ENCODE results near the gene CORIN.
A peak's percentile ranks its signal among the peaks of the same experiment; 100 is the strongest.

CORIN gene

DNA sequence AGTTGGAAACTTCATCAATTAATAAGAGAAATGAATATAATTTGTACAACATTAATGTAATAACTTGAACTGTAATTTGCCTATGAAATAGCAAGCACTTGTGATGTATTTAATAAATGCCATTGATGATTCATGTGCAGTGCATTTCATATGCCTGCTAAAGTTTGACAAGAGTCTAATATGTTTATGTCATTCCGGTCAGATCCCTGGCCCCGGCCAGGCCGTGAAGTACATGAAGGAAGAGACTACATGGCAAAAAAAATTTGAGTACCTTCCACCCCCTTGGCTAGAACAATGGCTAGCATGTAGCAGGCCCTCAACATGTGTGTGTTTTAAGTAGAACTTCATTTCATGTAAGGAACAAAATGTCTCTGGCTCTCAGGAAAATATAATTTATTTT, 191.5 kb downstream of the CORIN start:
- DNase-seq (ENCODE audit: low read depth, low spot score), result no peak

DNA sequence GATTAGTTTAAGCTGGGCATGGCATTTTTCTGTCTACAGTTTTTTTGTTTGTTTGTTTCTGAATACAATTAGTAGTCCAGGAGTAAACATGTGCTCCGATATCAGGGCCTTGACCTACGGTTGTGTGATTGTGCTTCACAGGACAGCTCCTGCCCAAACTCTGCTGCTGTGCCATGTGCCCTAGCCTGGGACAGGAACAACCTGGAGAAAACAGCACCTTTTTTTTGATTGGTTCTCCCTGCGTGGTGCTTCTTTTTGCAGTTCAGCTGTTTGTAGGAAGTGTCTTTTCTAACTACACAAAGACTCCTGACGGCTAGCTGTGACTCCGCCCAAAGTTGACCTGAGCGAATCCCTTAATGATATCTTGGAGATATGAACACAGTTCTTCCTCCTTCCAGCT, 194.0 kb downstream of the CORIN start:
- no peak for DNase-seq (ENCODE audit: low read depth, low spot score)

DNA sequence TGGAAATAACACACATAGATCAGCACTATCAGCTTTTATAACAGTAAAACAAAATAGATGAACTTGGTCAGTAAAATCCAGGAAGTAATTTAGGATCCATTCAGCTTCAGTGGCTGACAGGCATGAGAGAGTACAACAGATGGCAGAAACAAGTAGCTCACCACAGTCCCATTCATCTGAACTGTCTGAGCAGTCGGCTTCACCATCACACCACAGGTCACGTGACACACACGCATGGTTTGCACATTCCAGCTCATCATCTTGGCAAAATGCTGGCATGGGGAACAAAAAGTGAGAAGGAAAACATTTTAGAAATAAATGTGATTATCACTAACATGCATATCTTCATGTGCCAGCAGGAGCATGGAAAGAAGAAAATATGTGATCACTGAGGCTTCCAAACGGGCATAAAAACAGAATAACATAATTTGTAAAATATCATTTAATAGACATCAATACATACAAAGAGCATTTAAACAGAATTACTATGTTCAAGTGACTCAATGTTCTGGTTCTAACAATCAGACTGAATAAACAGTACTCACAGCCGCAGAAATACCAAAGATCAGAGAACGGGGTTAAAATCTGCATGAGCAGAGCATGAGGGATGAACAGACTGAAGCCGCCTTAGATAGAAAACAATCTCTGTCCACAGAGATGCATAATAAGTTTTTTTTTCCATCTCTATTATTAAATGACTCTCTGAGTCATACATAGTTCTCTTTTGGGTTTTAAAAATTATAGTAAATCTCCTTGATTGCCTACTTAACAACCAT, 194.7 kb downstream of the CORIN start:
- peak; percentile 77 for DNase-seq (ENCODE audit: low read depth, low spot score)

DNA sequence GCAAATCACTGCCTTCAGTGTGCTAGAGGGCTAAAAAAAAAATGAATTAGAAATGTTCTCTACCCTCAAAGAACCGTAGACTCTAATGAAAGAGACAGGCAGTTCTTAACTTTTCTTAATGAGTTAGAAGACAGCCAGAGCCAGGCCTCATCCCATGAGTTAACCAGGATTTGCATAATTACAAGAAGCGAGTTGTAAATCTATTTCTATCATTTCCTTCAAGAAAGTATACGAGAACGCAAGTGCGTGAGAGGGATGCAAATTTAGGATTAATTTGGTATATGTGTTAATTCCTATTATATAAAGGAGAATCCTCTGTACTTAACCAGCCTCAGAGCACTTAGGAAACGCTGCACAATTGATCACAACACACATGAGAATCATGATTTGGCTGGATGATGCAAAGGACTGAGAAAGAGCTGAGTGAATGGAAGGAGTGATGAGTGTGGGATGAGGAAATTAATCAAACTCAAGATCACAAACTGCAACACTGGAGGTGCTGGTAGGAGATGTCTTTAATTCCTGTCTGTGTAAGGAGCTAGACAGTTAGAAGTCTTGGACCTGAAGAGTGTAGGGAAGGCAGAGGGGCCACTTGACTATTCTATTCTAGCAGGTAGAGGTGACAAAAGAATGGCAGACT, 195.6 kb downstream of the CORIN start:
- DNase-seq (ENCODE audit: low read depth, low spot score), result no peak

DNA sequence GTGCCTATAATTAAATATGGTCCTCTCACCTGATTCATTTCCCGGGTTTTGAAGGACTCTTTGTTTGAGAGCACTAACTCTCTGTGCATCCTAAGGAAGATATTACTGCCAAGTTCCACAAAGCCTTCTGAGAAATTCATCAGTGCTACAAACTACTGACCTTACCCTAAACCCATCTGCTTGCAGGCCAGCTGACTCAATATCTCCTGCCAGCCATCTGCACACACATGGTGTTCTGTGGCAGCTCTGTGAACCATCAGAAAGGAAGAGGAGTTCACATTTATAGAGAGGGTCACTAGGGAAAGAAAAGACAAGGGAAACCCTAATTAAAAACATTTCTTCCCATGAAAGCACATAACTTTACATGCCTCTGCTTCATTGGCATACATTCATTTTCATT, 196.1 kb downstream of the CORIN start:
- DNase-seq (ENCODE audit: low read depth, low spot score), result no peak

DNA sequence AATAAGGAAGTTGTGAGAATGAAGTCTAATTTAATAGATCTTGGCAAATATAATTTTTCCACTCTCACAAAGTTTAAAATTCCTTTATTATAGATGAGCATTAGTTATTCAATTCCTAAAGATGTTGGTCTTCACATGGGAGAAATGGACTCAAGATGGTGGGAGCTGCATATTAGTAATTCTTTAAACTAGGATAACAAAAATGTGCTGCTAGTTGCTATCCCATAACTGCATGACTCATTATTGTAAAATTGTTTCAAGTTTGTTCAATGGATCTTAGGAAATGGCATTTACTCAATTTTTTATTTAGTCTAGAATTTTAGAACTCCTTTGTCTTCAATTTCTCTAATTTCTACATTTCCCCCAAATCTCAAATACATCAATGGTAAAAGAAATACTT, 197.0 kb downstream of the CORIN start:
- no peak for DNase-seq (ENCODE audit: low read depth, low spot score)

DNA sequence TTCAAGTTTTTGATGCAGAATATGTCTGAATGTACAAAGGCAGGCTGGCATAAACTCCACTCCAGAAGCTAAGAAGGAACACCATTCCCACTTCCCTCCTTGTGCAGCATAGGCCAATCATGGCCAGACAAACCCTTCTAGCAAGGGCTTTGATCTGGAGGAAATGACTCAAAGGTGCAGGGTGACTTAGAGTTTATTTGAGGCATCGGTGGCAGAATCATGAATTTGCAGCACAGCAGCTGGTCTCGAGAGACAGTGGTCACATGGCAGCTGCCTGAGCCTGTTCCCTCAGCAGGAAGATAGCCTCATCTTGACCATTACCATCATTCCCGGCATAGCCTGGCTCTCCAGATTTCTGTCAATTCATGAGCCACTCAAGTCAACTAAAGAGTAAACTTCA, 198.3 kb downstream of the CORIN start:
- DNase-seq (ENCODE audit: low read depth, low spot score), result no peak

DNA sequence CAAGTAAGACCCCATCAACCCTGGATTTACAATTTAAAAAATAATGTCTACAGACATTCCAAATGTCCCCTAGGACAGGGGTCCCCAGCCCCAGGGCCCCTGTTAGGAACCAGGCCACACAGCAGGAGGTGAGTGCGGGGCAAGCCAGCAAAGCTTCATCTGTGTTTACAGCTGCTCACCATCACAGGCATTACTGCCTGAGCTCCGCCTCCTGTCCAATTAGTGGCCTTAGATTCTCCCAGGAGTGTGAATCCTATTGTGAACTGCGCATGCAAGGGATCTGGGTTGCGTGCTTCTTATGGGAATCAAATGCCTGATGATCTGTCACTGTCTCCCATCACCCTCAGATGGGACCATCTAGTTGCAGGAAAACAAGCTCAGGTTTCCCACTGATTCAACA, 206.7 kb downstream of the CORIN start:
- no peak for DNase-seq (ENCODE audit: low read depth, low spot score)

DNA sequence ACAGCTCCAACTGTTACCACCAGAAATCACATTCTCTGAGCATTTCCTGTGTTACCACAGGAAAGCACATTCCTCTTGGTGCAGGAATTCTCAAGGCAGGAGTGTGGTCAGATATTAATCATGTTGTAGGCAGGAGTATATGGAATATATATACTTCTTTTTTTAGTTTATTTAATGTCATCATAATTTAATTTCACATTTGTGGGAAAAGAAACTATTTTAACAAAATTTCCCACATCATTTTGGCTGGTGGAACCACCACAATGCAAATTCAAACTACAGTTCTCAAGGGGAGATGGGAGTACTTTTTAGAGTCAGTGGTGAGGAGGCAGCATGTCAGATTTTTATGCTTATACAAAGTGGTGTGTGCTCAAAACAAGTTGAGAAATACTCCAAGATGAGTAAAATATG, 213.8 kb downstream of the CORIN start:
- DNase-seq (ENCODE audit: low read depth, low spot score), result peak; percentile 57

DNA sequence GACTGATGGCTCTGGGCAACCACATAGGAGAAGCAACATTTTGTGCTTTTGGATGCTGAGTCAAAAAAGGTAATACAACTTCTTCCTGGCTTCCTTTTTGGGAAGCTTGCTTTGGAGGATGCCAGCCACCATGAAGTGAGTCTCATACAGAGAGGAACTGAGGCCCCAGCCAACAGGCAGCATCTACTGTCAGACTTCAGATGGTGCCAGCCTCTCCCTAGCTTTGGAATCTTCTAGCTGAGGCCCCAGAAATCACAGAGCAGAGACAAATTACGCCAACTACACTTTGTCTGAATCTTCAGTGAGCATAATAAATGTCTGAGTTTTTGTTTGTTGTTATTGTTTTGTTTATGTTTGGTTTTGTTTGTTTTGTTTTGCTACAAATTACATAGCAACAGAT, 216.7 kb downstream of the CORIN start:
- no peak for DNase-seq (ENCODE audit: low read depth, low spot score)

DNA sequence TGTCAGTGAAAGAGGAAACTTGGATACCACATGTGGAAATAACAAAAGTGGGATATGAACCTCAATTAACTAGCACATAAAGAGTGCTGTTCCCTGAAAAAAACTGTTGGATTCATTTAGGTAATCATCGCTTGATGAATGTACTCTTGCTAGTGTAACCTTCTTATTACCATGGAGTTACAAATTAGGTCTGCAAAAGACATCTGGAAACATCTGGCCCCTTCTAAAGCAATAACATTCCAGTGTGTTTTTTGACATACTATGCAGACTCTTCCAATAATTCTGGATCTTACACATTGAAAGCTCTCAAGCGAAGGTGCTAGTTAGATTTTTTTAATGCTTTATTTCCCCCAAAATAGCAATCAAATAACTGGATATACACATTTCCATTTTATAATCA, 218.2 kb downstream of the CORIN start:
- DNase-seq (ENCODE audit: low read depth, low spot score), result no peak

DNA sequence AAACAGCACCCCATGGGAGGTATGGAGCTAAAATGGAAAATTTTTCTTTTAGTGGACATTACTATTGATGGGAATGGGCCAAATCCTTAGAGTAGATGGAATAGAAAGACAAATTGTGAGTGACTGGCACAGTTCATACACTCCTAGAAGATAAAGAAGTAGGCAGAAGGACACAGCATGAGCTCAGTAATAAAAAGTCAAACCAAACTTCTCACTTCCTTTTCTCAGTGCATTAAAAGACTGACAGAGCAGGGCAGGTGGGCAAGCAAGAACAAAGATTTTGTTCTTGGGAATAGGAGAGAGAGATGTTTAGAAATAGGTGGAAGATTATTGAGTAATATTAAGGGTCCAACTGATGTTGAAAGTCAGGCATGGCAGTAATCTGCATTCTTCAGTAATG, 220.3 kb downstream of the CORIN start:
- DNase-seq (ENCODE audit: low read depth, low spot score), result no peak

DNA sequence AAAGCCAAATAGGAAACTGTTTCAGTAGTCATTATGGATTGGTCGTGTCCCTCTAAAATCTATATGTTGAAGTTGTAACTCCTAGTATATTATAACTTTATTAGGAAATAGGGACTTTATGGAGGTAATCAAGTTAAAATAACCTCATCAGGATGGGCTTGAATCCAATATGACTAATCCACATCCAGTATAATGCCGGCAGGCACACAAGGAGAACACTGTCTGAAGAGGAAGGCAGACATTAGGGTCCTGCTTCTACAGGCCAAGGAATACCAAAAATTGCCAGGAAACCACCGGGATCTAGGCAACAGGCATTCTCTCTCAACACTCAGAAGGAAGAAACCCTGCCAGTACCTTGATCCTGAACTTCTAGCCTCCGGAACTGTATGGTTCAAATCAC, 222.5 kb downstream of the CORIN start:
- peak; percentile 39 for DNase-seq (ENCODE audit: low read depth, low spot score)

DNA sequence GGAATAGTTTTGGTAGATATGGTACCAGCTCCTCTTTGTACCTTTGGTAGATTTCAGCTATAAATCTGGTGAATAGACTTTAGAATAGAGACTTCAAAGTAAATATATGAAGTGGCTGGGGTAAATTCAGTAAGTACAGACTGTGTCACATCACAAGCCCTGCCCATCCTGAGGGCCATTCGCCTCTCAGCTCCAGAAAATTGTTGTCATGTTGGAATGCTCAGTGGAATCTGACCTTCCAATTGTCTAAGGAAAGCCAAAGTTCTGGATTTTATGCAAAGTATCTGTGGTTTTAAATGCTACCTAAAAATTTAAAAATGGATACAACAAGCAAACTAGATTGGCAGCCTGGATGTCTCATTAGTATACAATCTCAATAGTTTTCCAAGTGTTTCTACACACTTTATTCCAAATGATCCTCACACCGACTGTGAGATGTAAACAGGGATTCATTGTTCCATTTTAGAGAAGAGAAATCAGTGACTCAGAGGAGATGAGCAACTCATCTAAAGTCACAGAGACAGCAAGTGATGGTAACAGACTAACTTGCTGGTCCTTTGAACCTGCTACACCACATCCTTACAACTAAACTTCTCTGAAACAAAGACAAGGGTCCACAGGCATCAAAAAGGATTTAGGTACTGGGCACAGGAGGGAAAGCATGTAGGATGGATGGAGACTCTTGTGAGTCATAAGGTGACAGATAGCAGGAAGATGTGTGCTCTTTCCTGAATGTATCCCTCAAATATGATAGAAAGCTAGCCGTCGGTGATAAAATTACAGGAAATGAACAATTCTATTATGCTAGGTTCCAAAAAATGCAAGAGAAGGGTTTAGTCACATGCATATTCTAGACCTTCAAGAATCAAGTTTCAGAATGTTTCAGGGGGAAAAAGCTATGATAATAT, 225.5 kb downstream of the CORIN start:
- DNase-seq (ENCODE audit: low read depth, low spot score), result peak; percentile 5

DNA sequence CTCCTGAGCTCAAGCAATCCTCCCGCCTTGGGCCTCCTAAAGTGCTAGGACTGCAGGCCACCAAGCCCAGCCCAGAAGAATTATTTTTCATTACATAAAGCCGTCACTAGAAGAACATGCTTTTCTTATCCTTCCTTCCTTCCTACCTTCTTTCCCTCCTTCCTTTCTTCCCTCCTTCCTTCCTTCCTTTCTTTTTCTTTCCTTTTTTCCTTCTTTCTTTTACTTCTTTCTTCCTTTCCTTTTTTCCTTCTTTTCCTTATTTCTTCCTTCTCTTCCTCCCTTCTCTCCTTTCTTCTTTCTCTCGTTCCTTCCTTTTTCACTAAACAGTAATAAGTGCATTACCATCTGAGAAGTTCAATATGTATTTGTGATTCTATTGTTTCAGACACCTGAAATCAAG, 231.4 kb downstream of the CORIN start:
- no peak for DNase-seq (ENCODE audit: low read depth, low spot score)

DNA sequence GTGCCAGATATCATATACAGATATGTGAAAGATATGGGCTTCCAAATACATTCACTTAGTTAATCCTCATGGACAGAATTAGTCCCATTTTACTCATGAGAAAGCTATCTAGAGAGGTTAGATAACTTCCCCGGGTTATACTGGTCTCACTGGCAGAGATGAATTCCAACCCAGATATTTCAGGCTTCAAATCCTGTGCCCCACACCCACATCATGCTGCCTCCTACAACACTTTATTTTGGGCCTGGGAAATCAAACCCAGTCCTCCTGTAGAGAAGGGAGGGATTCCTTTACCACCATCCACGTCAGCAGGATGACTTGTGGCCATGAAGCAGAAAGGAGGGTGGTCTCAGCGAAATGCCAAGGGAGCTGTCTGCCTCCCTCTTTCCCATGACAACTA, 239.0 kb downstream of the CORIN start:
- DNase-seq (ENCODE audit: low read depth, low spot score), result no peak

DNA sequence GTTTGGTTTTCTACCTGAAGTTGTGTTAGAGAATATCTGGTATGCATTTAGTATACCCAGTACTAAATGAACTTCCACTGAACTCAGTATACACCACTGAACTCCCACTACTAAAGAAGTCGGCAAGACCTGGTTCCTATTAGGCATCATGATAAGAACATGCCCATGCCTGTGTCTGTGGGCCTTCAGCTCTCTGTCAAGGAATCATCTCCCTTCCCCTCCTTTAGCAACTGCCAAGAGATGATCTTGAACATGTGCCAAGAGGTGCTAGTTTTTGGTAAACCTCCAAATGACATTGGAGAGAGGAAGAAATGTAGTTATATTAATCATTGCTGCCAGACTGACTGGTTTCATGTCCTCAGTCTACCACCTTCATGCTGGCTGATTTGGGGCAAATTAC, 239.5 kb downstream of the CORIN start:
- no peak for DNase-seq (ENCODE audit: low read depth, low spot score)

DNA sequence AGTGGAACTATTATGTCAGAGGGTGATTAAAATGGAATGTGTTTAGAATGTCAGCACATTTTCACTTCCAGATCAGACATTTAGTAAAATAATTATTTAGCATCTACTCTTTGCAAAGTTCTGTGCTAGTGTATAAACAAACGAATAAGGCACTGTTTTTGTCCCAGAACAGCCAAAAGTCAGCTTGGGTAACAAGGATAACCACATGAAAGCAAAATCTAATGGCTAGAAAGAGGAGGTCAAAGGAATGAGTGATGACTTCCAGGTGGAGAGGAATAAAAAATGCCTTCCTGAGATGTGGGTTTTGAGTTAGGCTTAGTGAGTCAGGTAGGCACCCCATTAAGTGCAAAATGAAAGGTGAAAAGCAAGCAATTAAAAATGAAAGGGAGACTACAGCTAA, 240.2 kb downstream of the CORIN start:
- DNase-seq (ENCODE audit: low read depth, low spot score), result peak; percentile 8

DNA sequence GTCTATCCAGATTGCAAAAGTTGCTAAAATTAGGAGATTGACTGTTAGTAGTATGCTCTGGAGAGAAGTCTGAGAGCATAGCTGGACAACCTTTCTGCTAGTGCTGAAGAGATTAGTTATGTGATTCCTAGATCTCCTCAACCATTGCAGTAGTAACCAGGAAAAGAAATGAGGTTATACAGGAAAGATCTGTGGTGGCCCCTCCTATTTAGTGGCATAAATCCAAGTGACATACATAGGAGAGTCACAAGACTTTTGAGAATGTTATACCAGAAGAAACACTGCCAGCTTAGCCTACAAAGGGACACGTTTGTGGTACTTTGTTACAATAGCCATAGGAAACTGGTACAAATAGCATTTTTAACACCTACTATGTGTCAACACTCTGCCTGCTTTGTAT, 247.5 kb downstream of the CORIN start:
- DNase-seq (ENCODE audit: low read depth, low spot score), result no peak

DNA sequence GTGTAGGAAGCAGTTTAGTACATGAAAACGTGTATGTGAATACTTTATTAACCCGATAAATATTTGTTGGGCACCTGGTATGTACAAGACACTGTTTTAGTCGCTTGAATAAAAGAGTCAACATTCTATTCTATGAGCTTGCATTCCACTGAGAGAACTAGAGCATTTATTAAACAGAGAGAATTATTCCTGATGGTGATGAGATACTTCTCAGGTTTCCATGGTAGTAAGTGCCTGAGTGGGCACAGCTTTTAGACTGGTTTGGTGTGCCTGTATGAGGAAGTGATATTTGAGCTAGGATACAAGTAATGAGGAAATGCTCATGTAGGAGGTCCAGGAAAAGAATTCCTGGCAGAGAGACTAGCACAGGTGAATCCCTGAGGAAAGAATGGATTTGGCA, 258.6 kb downstream of the CORIN start:
- no peak for DNase-seq (ENCODE audit: low read depth, low spot score)

DNA sequence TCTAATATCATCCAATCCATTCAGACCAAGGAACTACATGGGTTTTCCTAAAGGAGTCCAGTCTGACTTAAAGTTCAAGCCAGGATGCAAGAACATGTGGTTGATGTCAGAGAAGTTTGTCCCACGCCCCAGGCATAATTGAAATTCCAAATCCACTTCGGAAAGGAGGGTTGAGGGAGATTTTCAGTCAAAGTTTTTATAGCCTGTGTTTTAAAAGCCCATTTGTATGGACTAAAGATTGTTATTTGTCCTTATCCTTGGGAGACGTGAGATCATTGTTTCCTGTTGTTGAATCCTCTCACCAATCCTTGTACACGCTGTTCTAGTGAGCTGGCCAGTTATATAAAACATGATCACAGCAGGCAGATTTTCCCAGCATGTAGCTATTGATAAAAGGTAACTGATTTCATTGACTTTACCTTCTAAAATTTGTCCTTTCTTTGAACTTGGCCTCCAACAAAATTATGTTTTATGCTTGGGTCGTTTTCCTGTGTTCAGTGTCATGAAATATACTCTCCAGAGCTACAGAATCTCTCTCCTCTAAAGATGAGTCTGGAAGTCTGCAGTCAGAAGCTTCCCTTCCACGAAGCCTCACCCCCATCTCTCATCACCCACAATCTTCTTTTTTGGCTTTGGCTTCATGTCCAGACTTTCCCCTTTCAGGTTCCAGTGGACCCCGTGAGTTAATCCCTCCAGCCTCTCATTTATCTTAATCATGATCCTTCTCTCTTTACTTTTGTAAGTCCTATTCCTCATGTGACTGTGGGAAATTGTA, 259.9 kb downstream of the CORIN start:
- no peak for DNase-seq (ENCODE audit: low read depth, low spot score)

DNA sequence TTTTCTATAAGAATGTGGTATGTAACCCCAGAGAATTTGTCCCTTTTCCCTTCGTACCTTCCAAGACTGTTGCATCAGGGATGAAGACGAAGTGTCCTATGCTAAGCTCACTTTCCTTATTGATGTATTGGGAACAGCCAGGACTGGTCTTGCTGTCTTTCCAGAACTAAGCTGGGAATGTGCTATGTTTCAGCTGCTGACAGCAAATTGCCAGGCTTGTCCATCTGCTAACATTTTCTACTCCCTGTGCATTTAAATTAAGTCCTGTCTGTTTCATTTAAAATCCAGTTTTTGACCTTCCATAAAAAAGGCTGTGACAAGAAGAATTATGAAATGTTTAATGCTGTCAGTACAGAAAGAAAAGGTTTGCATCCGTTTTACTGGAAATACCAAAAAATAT, 264.9 kb downstream of the CORIN start:
- no peak for DNase-seq (ENCODE audit: low read depth, low spot score)
